ENCODE measurements around the gene SASH1.
"Not testable (repeated sequence)": the region's sequence is repeated elsewhere in the genome, so short reads cannot be mapped to it uniquely, and the experiment has no call there.

DNA sequence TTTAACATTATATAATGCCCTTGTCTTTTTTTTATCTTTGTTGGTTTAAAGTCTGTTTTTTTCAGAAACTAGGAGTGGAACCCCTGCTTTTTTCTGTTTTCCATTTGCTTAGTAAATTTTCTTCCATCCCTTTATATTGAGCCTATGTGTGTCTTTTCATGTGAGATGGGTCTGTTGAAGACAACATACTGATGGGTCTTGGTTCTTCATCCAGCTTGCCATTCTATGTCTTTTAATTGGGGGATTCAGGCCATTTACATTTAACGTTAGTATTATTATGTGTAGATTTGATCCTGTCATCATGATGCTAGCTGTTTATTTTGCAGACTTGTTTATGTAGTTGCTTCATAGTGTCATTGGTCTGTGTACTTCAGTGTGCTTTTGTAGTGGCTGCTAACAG lies 243.0 kb downstream of the SASH1 start:
- TF ChIP-seq, protein P1, sequence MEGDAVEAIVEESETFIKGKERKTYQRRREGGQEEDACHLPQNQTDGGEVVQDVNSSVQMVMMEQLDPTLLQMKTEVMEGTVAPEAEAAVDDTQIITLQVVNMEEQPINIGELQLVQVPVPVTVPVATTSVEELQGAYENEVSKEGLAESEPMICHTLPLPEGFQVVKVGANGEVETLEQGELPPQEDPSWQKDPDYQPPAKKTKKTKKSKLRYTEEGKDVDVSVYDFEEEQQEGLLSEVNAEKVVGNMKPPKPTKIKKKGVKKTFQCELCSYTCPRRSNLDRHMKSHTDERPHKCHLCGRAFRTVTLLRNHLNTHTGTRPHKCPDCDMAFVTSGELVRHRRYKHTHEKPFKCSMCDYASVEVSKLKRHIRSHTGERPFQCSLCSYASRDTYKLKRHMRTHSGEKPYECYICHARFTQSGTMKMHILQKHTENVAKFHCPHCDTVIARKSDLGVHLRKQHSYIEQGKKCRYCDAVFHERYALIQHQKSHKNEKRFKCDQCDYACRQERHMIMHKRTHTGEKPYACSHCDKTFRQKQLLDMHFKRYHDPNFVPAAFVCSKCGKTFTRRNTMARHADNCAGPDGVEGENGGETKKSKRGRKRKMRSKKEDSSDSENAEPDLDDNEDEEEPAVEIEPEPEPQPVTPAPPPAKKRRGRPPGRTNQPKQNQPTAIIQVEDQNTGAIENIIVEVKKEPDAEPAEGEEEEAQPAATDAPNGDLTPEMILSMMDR (IDR thresholded peaks at IDR 0.05; ENCODE audit: low read depth, low read length, poor library complexity, severe bottlenecking) = not testable (repeated sequence)
- TF ChIP-seq EZH2phosphoT487 (IDR thresholded peaks at IDR 0.05; ENCODE audit: borderline replicate concordance, low read length) = not testable (repeated sequence)

Data from DOHH2 (cell line).